Measurements from ENCODE around the gene FAM210A.

FAM210A gene

GRCh38 chr18:13613591-13614501, 112.5 kb downstream of the FAM210A start:
- Histone ChIP-seq H3K27ac (ENCODE audit: low read depth, low read length) (no peak overlapping the region), H3K9me3 (ENCODE audit: control insufficient read depth, insufficient read depth, low read depth, low read length) (no peaks in the 10 kb centered on the region), H3K4me1 (ENCODE audit: control insufficient read depth, insufficient read depth, low read length) (peaks cover 19% of the 10 kb centered on the region), H3K36me3 (ENCODE audit: control insufficient read depth, insufficient read depth, low read length) (no peaks in the 10 kb centered on the region), H3K27me3 (ENCODE audit: control insufficient read depth, insufficient read depth, low read length) (peaks cover 34% of the 10 kb centered on the region), H3K9ac (ENCODE audit: low read length) (no peak overlapping the region), H3K4me3 (ENCODE audit: low read depth, low read length) (no peak overlapping the region)

Data from HUES6 (cell line).